GM19099 (cell line): ENCODE data around the gene RNF144A.

ENCODE experiments used
- POLR2A ChIP-seq: IDR thresholded peaks from 3 replicates; pipeline ENCODE4 v1.6.1; 2011; ENCODE audit warnings: low read depth; ENCODE audit not compliant: insufficient read length; ENCODE audit errors: extremely low read depth

RNF144A gene

GRCh38 chr2:7043690-7044089 lies 126.5 kb downstream of the RNF144A start:
- TF ChIP-seq POLR2A: no peak

- TF ChIP-seq POLR2A: no peak
These were observed 127.3 kb downstream of the RNF144A start for GRCh38 chr2:7044253-7045250.

GRCh38 chr2:7045601-7046590 lies 128.7 kb downstream of the RNF144A start:
- TF ChIP-seq POLR2A: no peak

GRCh38 chr2:7047661-7048060 lies 130.4 kb downstream of the RNF144A start:
- TF ChIP-seq POLR2A: no peak

- TF ChIP-seq POLR2A: no peak
These were observed 131.6 kb downstream of the RNF144A start for GRCh38 chr2:7048762-7049294.

GRCh38 chr2:7052404-7052803 lies 135.2 kb downstream of the RNF144A start:
- TF ChIP-seq POLR2A: no peak

GRCh38 chr2:7053650-7054265 lies 136.5 kb downstream of the RNF144A start:
- TF ChIP-seq POLR2A: no peak

- TF ChIP-seq POLR2A: no peak
These were observed 140.7 kb downstream of the RNF144A start for GRCh38 chr2:7057865-7058400.

- no peak for TF ChIP-seq POLR2A
These were observed 142.9 kb downstream of the RNF144A start for GRCh38 chr2:7060156-7060555.

GRCh38 chr2:7060631-7061449 lies 143.6 kb downstream of the RNF144A start:
- no peak for TF ChIP-seq POLR2A

GRCh38 chr2:7061450-7061789 lies 144.2 kb downstream of the RNF144A start:
- no peak for TF ChIP-seq POLR2A

GRCh38 chr2:7061921-7062320 lies 144.7 kb downstream of the RNF144A start:
- no peak for TF ChIP-seq POLR2A

GRCh38 chr2:7063789-7064188 lies 146.6 kb downstream of the RNF144A start:
- TF ChIP-seq POLR2A: no peak

GRCh38 chr2:7068457-7068856 lies 151.2 kb downstream of the RNF144A start:
- TF ChIP-seq POLR2A: no peak

- TF ChIP-seq POLR2A: no peak
These were observed 153.3 kb downstream of the RNF144A start for GRCh38 chr2:7070483-7070882.
